ENCODE data around the gene IL19. TPM values are rescaled to one million over a fixed set of nuclear protein-coding genes. Genes with fewer than 3 reads are reported as not detected.
"Not testable (repeated sequence)": the region's sequence is repeated elsewhere in the genome, so short reads cannot be mapped to it uniquely, and the experiment has no call there.

IL19 gene
- total and polyA plus RNA-seq, 4 donors, result not detected

DNA sequence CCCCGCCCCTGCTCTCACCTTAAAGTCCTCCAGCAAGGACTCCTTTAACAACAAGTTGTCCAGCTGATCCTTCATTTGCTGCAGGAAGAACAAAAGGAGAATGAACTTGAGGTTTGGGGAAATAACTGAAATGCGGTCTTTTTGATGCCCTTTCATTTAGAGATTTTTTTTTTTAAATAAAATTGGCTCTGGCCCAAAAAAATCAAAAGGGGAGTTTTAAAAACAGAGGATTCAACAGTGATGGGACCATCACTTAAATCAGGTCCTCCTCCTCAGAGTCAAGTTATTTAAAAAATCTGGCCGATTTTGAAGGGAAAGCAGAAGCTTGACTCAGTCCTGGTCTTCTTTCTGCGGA is 742 bp downstream of the IL19 start:
- Histone ChIP-seq H3K27me3 (ENCODE audit: control insufficient read depth, insufficient read depth, low read length) (no peaks in the 10 kb centered on the region), H3K4me3 (ENCODE audit: low read depth, low read length) (no peak overlapping the region), H3K9me3 (ENCODE audit: control insufficient read depth, insufficient read depth, low read length) (no peaks in the 10 kb centered on the region), H3K4me1 (ENCODE audit: control insufficient read depth, insufficient read depth, low read length) (no peaks in the 10 kb centered on the region), H3K36me3 (ENCODE audit: control insufficient read depth, insufficient read depth, low read length) (no peaks in the 10 kb centered on the region), H3K27ac (ENCODE audit: low read depth, low read length) (no peak overlapping the region)
- 78% methylated on average over 2 of the region's 4 CpGs for WGBS (ENCODE audit: insufficient coverage)
- no peak for DNase-seq (ENCODE audit: low read depth in 4 of 6, low spot score in 6 of 6)

DNA sequence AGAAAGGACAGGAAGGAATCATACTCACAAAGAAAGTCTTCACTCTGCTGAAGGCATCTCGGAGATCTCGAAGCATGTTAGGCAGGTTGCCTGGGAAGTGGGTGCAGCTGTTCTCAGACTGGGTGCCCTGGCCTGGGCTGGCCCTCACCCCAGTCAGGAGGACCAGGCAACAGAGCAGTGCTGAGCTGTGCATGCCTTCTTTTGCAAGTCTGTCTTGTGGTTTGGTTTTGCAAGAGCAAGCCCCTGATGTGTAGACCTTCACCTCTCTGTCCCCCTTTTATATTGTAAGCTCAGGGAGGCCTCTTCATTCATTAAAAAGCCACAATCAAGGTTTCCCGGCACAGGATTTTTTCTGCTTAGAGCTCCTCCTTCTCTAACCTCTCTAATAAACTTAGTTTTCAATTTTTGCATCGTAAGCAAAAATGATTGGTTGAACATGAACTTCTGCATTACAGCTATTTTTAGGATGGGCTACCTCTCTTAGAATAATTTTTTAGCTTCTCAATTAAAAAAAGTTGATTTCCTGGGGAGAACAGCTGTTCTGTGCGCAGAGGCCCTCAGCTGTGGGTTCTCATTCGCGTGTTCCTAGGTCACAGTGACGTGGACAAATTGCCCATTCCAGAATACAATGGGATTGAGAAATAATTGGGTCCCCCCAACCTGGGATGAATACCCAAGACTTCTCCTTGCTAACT is 1.8 kb downstream of the IL19 start, which contains the start of gene IL10:
IL10 (minus strand) TSS at position 252 of the 695 bp plus-strand sequence; CDS start at position 193, 59 bp downstream.
- WGBS (ENCODE audit: insufficient coverage), result 93% methylated on average over 5 of the region's 8 CpGs
- Histone ChIP-seq H3K9me3 (ENCODE audit: control insufficient read depth, insufficient read depth, low read length) (no peaks in the 10 kb centered on the region), H3K27ac (ENCODE audit: low read depth, low read length) (no peak within 1 kb of the TSS), H3K27me3 (ENCODE audit: control insufficient read depth, insufficient read depth, low read length) (no peaks in the 10 kb centered on the region), H3K4me1 (ENCODE audit: control insufficient read depth, insufficient read depth, low read length) (no peaks in the 10 kb centered on the region), H3K36me3 (ENCODE audit: control insufficient read depth, insufficient read depth, low read length) (no peaks in the 10 kb centered on the region), H3K4me3 (ENCODE audit: low read depth, low read length) (no peak within 1 kb of the TSS)
- DNase-seq (ENCODE audit: low read depth in 4 of 6, low spot score in 6 of 6), result no peak

- H3K9me3 ChIP-seq (ENCODE audit: control insufficient read depth, insufficient read depth, low read length), result no peaks in the 10 kb centered on the region
- no peaks in the 10 kb centered on the region for H3K27me3 ChIP-seq (ENCODE audit: control insufficient read depth, insufficient read depth, low read length)
- no peaks in the 10 kb centered on the region for H3K4me1 ChIP-seq (ENCODE audit: control insufficient read depth, insufficient read depth, low read length)
- no peaks in the 10 kb centered on the region for H3K36me3 ChIP-seq (ENCODE audit: control insufficient read depth, insufficient read depth, low read length)
- no peak overlapping the region for H3K4me3 ChIP-seq (ENCODE audit: low read depth, low read length)
- H3K27ac ChIP-seq (ENCODE audit: low read depth, low read length), result no peak overlapping the region
- 79% methylated on average over 3 of the region's 3 CpGs for WGBS (ENCODE audit: insufficient coverage)
- DNase-seq (ENCODE audit: low read depth in 4 of 6, low spot score in 6 of 6), result no peak
Measured at GRCh38 chr1:206774093-206774492, 3.5 kb downstream of the IL19 start.

DNA sequence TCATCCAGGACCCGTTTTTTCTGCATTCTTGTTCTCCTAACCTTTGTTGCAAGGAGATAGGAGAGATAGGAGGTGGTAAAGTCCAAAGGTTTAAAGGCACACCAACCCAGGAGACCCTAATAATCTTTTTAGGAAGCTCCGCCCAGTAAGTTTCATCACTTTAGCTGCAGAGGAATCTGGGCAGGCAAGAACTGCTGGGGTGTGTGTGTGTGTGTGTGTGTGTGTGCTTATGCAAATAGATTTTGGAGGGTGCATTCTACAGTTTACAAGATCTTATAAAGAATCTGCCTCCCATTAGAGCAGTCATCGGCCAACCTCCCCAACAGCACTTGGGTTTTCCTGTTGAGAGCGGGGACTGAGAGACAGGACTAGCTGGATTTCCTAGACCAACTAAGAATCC is 5.7 kb downstream of the IL19 start:
- H3K27ac ChIP-seq (ENCODE audit: low read depth, low read length), result no peak overlapping the region

DNA sequence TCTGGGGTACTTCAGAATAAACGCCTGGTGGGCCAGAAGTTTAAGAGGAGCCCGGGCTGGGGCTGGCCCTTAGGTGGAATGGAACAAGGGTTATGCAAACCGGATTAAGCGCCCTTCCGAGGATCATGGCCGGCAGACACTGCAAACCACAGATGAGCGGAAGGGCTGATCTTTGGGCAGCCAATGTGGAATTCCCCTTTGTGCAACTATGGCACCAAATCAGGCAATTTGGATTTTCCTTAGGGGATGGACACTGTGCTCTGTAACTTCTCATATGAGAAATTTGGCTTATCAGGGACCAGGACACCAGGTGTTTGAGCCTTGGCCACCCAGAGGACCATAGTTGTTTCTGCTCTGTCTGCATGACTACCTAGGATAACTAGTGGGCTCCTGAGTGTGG is 7.5 kb downstream of the IL19 start:
- 89% methylated on average over 6 of the region's 7 CpGs for WGBS (ENCODE audit: insufficient coverage)
- Histone ChIP-seq H3K4me3 (ENCODE audit: low read depth, low read length) (no peak overlapping the region), H3K27me3 (ENCODE audit: control insufficient read depth, insufficient read depth, low read length) (no peaks in the 10 kb centered on the region), H3K4me1 (ENCODE audit: control insufficient read depth, insufficient read depth, low read length) (no peaks in the 10 kb centered on the region), H3K36me3 (ENCODE audit: control insufficient read depth, insufficient read depth, low read length) (no peaks in the 10 kb centered on the region), H3K27ac (ENCODE audit: low read depth, low read length) (no peak overlapping the region), H3K9me3 (ENCODE audit: control insufficient read depth, insufficient read depth, low read length) (no peaks in the 10 kb centered on the region)
- no peak for DNase-seq (ENCODE audit: low read depth in 4 of 6, low spot score in 6 of 6)

More for the DNA sequence above, 5.7 kb downstream of the IL19 start:
- DNase-seq (ENCODE audit: low read depth in 4 of 6, low spot score in 6 of 6), result no peak
- H3K9me3 ChIP-seq (ENCODE audit: control insufficient read depth, insufficient read depth, low read length), result no peaks in the 10 kb centered on the region
- H3K27me3 ChIP-seq (ENCODE audit: control insufficient read depth, insufficient read depth, low read length), result no peaks in the 10 kb centered on the region
- H3K4me1 ChIP-seq (ENCODE audit: control insufficient read depth, insufficient read depth, low read length), result no peaks in the 10 kb centered on the region
- H3K36me3 ChIP-seq (ENCODE audit: control insufficient read depth, insufficient read depth, low read length), result no peaks in the 10 kb centered on the region
- WGBS (ENCODE audit: insufficient coverage), result no CpG with 5 or more reads among the region's 4 CpGs
- no peak overlapping the region for H3K4me3 ChIP-seq (ENCODE audit: low read depth, low read length)

DNA sequence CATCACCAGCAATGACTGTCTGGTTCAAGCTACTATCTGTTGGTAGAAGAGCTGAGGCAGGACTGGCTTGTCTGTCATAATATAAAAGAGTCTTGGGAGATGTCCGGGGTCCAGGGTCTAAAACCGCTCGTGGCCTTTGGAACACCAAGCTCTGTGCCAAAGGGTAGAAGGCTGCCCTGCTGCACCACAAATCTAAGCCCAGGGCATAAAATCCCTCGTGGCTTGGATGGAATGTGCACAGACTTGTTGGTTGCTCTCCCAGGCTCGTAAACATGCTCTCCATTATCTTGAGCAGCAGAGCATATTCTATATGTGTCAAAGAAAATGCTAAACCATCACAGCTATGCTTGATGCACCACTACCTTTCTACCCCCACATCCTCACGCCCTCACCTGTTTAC is 8.3 kb downstream of the IL19 start:
- H3K36me3 ChIP-seq (ENCODE audit: control insufficient read depth, insufficient read depth, low read length); H3K27me3 ChIP-seq (ENCODE audit: control insufficient read depth, insufficient read depth, low read length); H3K4me1 ChIP-seq (ENCODE audit: control insufficient read depth, insufficient read depth, low read length); H3K27ac ChIP-seq (ENCODE audit: low read depth, low read length); H3K9me3 ChIP-seq (ENCODE audit: control insufficient read depth, insufficient read depth, low read length); H3K4me3 ChIP-seq (ENCODE audit: low read depth, low read length); DNase-seq (ENCODE audit: low read depth in 4 of 6, low spot score in 6 of 6): not testable (repeated sequence)
- 89% methylated on average over 4 of the region's 6 CpGs for WGBS (ENCODE audit: insufficient coverage)

DNA sequence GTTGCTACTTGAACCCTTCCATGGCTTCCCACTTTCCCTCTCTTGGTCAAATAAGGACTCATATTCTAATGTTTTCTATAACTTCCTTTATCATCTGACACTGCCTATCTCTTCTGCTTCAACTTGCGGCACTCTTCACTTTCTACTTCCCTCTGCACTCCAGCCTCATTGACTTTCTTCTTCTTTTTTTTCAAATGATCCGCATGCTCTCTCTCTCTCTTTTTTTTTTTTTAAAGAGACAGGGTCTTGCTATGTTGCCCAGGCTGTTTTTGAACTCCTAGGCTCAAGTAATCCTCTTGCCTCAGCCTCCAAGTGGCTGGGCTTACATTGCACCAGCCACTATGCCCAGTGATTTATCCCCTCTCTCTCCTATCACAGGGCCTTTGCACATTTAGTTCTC is 9.1 kb downstream of the IL19 start:
- Histone ChIP-seq H3K9me3 (ENCODE audit: control insufficient read depth, insufficient read depth, low read length) (no peaks in the 10 kb centered on the region), H3K27ac (ENCODE audit: low read depth, low read length) (no peak overlapping the region), H3K36me3 (ENCODE audit: control insufficient read depth, insufficient read depth, low read length) (no peaks in the 10 kb centered on the region), H3K4me1 (ENCODE audit: control insufficient read depth, insufficient read depth, low read length) (no peaks in the 10 kb centered on the region), H3K27me3 (ENCODE audit: control insufficient read depth, insufficient read depth, low read length) (no peaks in the 10 kb centered on the region), H3K4me3 (ENCODE audit: low read depth, low read length) (no peak overlapping the region)
- DNase-seq (ENCODE audit: low read depth in 4 of 6, low spot score in 6 of 6), result no peak
- WGBS (ENCODE audit: insufficient coverage), result 70% methylated on average over 2 of the region's 2 CpGs

- WGBS (ENCODE audit: insufficient coverage), result 100% methylated on average over 2 of the region's 2 CpGs
- DNase-seq (ENCODE audit: low read depth in 4 of 6, low spot score in 6 of 6), result no peak
- Histone ChIP-seq H3K27ac (ENCODE audit: low read depth, low read length) (no peak overlapping the region), H3K9me3 (ENCODE audit: control insufficient read depth, insufficient read depth, low read length) (no peaks in the 10 kb centered on the region), H3K4me1 (ENCODE audit: control insufficient read depth, insufficient read depth, low read length) (no peaks in the 10 kb centered on the region), H3K36me3 (ENCODE audit: control insufficient read depth, insufficient read depth, low read length) (no peaks in the 10 kb centered on the region), H3K4me3 (ENCODE audit: low read depth, low read length) (no peak overlapping the region), H3K27me3 (ENCODE audit: control insufficient read depth, insufficient read depth, low read length) (no peaks in the 10 kb centered on the region)
Measured at GRCh38 chr1:206782448-206782847, 11.9 kb downstream of the IL19 start.

- no peak for DNase-seq (ENCODE audit: low read depth in 4 of 6, low spot score in 6 of 6)
- Histone ChIP-seq H3K36me3 (ENCODE audit: control insufficient read depth, insufficient read depth, low read length) (no peaks in the 10 kb centered on the region), H3K27me3 (ENCODE audit: control insufficient read depth, insufficient read depth, low read length) (no peaks in the 10 kb centered on the region), H3K27ac (ENCODE audit: low read depth, low read length) (no peak overlapping the region), H3K9me3 (ENCODE audit: control insufficient read depth, insufficient read depth, low read length) (no peaks in the 10 kb centered on the region), H3K4me3 (ENCODE audit: low read depth, low read length) (no peak overlapping the region), H3K4me1 (ENCODE audit: control insufficient read depth, insufficient read depth, low read length) (no peaks in the 10 kb centered on the region)
- 99% methylated on average over 6 of the region's 7 CpGs for WGBS (ENCODE audit: insufficient coverage)
Measured at GRCh38 chr1:206783506-206783905, 12.9 kb downstream of the IL19 start.

GRCh38 chr1:206784471-206784903 is 13.9 kb downstream of the IL19 start:
- no peaks in the 10 kb centered on the region for H3K9me3 ChIP-seq (ENCODE audit: control insufficient read depth, insufficient read depth, low read length)
- H3K36me3 ChIP-seq (ENCODE audit: control insufficient read depth, insufficient read depth, low read length), result no peaks in the 10 kb centered on the region
- DNase-seq (ENCODE audit: low read depth in 4 of 6, low spot score in 6 of 6), result no peak
- no peak overlapping the region for H3K4me3 ChIP-seq (ENCODE audit: low read depth, low read length)
- no peaks in the 10 kb centered on the region for H3K4me1 ChIP-seq (ENCODE audit: control insufficient read depth, insufficient read depth, low read length)
- no peaks in the 10 kb centered on the region for H3K27me3 ChIP-seq (ENCODE audit: control insufficient read depth, insufficient read depth, low read length)
- WGBS (ENCODE audit: insufficient coverage), result 93% methylated on average over 17 of the region's 17 CpGs
- no peak overlapping the region for H3K27ac ChIP-seq (ENCODE audit: low read depth, low read length)
